ENCODE results near the gene MRGPRF.

DNA sequence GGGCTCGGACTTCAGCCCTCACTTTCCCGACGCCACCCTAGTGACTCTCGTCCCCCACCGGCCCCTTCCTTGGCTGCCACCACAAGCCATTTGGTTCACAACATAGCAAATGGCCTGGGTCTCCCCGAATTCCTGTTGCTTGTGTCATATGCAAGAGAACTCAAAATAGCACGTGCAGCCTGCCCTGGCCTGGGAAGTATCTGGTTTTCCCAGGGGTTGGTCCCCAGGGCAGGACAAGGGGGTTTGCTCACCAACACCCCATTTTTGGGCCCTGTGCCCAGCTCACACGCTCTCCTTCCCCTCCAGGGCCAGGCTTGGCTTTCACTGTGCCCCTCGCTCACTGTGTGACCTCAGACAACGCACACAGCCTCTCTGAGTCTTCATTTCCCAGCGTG lies 22.9 kb upstream of the MRGPRF start:
- TF ChIP-seq, protein P1, sequence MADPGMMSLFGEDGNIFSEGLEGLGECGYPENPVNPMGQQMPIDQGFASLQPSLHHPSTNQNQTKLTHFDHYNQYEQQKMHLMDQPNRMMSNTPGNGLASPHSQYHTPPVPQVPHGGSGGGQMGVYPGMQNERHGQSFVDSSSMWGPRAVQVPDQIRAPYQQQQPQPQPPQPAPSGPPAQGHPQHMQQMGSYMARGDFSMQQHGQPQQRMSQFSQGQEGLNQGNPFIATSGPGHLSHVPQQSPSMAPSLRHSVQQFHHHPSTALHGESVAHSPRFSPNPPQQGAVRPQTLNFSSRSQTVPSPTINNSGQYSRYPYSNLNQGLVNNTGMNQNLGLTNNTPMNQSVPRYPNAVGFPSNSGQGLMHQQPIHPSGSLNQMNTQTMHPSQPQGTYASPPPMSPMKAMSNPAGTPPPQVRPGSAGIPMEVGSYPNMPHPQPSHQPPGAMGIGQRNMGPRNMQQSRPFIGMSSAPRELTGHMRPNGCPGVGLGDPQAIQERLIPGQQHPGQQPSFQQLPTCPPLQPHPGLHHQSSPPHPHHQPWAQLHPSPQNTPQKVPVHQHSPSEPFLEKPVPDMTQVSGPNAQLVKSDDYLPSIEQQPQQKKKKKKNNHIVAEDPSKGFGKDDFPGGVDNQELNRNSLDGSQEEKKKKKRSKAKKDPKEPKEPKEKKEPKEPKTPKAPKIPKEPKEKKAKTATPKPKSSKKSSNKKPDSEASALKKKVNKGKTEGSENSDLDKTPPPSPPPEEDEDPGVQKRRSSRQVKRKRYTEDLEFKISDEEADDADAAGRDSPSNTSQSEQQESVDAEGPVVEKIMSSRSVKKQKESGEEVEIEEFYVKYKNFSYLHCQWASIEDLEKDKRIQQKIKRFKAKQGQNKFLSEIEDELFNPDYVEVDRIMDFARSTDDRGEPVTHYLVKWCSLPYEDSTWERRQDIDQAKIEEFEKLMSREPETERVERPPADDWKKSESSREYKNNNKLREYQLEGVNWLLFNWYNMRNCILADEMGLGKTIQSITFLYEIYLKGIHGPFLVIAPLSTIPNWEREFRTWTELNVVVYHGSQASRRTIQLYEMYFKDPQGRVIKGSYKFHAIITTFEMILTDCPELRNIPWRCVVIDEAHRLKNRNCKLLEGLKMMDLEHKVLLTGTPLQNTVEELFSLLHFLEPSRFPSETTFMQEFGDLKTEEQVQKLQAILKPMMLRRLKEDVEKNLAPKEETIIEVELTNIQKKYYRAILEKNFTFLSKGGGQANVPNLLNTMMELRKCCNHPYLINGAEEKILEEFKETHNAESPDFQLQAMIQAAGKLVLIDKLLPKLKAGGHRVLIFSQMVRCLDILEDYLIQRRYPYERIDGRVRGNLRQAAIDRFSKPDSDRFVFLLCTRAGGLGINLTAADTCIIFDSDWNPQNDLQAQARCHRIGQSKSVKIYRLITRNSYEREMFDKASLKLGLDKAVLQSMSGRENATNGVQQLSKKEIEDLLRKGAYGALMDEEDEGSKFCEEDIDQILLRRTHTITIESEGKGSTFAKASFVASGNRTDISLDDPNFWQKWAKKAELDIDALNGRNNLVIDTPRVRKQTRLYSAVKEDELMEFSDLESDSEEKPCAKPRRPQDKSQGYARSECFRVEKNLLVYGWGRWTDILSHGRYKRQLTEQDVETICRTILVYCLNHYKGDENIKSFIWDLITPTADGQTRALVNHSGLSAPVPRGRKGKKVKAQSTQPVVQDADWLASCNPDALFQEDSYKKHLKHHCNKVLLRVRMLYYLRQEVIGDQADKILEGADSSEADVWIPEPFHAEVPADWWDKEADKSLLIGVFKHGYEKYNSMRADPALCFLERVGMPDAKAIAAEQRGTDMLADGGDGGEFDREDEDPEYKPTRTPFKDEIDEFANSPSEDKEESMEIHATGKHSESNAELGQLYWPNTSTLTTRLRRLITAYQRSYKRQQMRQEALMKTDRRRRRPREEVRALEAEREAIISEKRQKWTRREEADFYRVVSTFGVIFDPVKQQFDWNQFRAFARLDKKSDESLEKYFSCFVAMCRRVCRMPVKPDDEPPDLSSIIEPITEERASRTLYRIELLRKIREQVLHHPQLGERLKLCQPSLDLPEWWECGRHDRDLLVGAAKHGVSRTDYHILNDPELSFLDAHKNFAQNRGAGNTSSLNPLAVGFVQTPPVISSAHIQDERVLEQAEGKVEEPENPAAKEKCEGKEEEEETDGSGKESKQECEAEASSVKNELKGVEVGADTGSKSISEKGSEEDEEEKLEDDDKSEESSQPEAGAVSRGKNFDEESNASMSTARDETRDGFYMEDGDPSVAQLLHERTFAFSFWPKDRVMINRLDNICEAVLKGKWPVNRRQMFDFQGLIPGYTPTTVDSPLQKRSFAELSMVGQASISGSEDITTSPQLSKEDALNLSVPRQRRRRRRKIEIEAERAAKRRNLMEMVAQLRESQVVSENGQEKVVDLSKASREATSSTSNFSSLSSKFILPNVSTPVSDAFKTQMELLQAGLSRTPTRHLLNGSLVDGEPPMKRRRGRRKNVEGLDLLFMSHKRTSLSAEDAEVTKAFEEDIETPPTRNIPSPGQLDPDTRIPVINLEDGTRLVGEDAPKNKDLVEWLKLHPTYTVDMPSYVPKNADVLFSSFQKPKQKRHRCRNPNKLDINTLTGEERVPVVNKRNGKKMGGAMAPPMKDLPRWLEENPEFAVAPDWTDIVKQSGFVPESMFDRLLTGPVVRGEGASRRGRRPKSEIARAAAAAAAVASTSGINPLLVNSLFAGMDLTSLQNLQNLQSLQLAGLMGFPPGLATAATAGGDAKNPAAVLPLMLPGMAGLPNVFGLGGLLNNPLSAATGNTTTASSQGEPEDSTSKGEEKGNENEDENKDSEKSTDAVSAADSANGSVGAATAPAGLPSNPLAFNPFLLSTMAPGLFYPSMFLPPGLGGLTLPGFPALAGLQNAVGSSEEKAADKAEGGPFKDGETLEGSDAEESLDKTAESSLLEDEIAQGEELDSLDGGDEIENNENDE (IDR thresholded peaks at IDR 0.05; ENCODE audit: insufficient replicate concordance, low read length) = no peak
- TF ChIP-seq KDM1A (IDR thresholded peaks at IDR 0.05; ENCODE audit: borderline replicate concordance, low read length) = no peak
- TF ChIP-seq, protein P2, sequence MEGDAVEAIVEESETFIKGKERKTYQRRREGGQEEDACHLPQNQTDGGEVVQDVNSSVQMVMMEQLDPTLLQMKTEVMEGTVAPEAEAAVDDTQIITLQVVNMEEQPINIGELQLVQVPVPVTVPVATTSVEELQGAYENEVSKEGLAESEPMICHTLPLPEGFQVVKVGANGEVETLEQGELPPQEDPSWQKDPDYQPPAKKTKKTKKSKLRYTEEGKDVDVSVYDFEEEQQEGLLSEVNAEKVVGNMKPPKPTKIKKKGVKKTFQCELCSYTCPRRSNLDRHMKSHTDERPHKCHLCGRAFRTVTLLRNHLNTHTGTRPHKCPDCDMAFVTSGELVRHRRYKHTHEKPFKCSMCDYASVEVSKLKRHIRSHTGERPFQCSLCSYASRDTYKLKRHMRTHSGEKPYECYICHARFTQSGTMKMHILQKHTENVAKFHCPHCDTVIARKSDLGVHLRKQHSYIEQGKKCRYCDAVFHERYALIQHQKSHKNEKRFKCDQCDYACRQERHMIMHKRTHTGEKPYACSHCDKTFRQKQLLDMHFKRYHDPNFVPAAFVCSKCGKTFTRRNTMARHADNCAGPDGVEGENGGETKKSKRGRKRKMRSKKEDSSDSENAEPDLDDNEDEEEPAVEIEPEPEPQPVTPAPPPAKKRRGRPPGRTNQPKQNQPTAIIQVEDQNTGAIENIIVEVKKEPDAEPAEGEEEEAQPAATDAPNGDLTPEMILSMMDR (IDR thresholded peaks at IDR 0.05; ENCODE audit: control extremely low read depth in 1 of 3, insufficient read depth in 1 of 3, low read depth in 1 of 3, low read length in 3 of 3) = no peak

Measured in H1 (cell line).